Neural cell (in vitro differentiated cells): ENCODE data around the gene AKIRIN2.

Experiments used
- EP300 ChIP-seq: fragments of 450-650 bp; conservative IDR thresholded peaks from 2 replicates; pipeline ENCODE4 v1.6.1; 2014; ENCODE audit warnings: antibody characterized with exemption, mild to moderate bottlenecking, moderate library complexity; ENCODE audit not compliant: poor library complexity, severe bottlenecking
- EZH2 ChIP-seq: fragments of 200-600, 300-800 bp; shearing (Covaris generic), sonication (generic); IDR thresholded peaks from 2 replicates; pipeline ENCODE4 v1.6.1; 2014; ENCODE audit warnings: antibody characterized with exemption, low read length, borderline replicate concordance, mild to moderate bottlenecking; ENCODE audit not compliant: insufficient read depth, poor library complexity, severe bottlenecking
- POLR2AphosphoS5 ChIP-seq: IDR thresholded peaks from 2 replicates; pipeline ENCODE4 v1.6.1; 2012
- RAD21 ChIP-seq: fragments of 450-650 bp; conservative IDR thresholded peaks from 2 replicates; pipeline ENCODE4 v1.6.1; 2014; ENCODE audit warnings: antibody characterized with exemption, mild to moderate bottlenecking, moderate library complexity
- TAF1 ChIP-seq: IDR thresholded peaks from 2 replicates; pipeline ENCODE4 v1.6.1; 2012; ENCODE audit warnings: low read depth
- TF ChIP-seq, protein P1 (sequence below): fragments of 450-650 bp; IDR thresholded peaks from 2 replicates; pipeline ENCODE4 v1.5.1; 2014; ENCODE audit warnings: antibody characterized with exemption, mild to moderate bottlenecking, moderate library complexity; ENCODE audit not compliant: poor library complexity, severe bottlenecking

DNA sequence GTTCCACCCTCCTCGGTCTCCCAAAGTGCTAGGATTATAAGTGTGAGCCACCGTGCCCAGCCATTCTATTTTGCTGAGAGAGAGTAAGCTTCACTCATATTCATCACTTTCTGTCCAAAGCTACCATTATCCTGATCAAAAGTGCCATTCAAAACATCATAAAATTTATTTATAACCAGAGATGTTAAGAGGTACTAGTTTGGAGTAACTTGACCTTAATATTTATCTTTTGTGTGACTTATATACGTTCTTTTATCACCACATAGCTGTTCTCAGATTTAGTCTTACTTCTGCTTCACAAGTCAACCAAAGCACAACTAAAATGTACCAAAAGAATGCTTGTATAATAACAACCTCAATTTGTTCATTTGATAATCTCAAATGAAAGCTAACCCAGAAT is 18.1 kb downstream of the AKIRIN2 start:
- TF ChIP-seq EP300, result no peak
- TF ChIP-seq, protein P1, sequence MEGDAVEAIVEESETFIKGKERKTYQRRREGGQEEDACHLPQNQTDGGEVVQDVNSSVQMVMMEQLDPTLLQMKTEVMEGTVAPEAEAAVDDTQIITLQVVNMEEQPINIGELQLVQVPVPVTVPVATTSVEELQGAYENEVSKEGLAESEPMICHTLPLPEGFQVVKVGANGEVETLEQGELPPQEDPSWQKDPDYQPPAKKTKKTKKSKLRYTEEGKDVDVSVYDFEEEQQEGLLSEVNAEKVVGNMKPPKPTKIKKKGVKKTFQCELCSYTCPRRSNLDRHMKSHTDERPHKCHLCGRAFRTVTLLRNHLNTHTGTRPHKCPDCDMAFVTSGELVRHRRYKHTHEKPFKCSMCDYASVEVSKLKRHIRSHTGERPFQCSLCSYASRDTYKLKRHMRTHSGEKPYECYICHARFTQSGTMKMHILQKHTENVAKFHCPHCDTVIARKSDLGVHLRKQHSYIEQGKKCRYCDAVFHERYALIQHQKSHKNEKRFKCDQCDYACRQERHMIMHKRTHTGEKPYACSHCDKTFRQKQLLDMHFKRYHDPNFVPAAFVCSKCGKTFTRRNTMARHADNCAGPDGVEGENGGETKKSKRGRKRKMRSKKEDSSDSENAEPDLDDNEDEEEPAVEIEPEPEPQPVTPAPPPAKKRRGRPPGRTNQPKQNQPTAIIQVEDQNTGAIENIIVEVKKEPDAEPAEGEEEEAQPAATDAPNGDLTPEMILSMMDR, result no peak
- TF ChIP-seq POLR2AphosphoS5, result no peak
- TF ChIP-seq EZH2, result no peak
- no peak for TF ChIP-seq TAF1
- no peak for TF ChIP-seq RAD21
